Thyroid gland (tissue), 4 donors: Measurements from ENCODE around the gene UNC45B.

Experiments used
- POLR2A ChIP-seq, 2 donors: fragments of 450-650 bp; IDR thresholded peaks; one replicate each; pipeline ENCODE4 v1.6.1; 2017; ENCODE audit warnings: antibody characterized with exemption in 2 of 2, mild to moderate bottlenecking in 2 of 2, moderate library complexity in 1 of 2
- TF ChIP-seq, protein P1 (sequence below), 6 experiments: fragments of 200-600 bp in 3 of 6; fragments of 450-650 bp in 3 of 6; sonication (generic) in 3 of 6; IDR thresholded peaks; one replicate each; pipeline ENCODE4 v1.5.1; 2016 to 2019; ENCODE audit warnings: antibody characterized with exemption in 6 of 6, mild to moderate bottlenecking in 2 of 6, inconsistent platforms in 1 of 6, moderate library complexity in 1 of 6

DNA sequence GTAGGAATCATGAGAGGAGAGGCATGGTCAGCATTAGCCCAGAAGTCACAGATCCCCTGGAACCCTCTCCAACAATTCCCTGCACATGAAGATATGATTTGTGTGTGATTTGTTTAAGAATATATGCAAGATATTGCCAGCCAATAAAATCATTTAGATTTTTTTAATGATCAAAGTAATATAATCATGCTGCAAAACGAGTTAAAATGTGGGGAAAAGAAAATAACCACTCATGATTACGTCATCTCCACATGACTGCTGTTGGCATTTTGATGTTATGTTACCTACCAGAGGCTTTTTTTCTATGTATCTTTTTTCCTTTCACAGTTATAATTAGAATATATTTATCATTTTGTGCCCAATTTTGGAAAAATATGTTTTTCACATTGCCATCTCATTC is 24.2 kb downstream of the UNC45B start:
- TF ChIP-seq, protein P1, sequence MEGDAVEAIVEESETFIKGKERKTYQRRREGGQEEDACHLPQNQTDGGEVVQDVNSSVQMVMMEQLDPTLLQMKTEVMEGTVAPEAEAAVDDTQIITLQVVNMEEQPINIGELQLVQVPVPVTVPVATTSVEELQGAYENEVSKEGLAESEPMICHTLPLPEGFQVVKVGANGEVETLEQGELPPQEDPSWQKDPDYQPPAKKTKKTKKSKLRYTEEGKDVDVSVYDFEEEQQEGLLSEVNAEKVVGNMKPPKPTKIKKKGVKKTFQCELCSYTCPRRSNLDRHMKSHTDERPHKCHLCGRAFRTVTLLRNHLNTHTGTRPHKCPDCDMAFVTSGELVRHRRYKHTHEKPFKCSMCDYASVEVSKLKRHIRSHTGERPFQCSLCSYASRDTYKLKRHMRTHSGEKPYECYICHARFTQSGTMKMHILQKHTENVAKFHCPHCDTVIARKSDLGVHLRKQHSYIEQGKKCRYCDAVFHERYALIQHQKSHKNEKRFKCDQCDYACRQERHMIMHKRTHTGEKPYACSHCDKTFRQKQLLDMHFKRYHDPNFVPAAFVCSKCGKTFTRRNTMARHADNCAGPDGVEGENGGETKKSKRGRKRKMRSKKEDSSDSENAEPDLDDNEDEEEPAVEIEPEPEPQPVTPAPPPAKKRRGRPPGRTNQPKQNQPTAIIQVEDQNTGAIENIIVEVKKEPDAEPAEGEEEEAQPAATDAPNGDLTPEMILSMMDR (IDR thresholded peaks at IDR 0.05), result no peak
- TF ChIP-seq POLR2A (IDR thresholded peaks at IDR 0.05), result no peak
